ENCODE results near the gene FAM50B. TPM values are rescaled to one million over a fixed set of nuclear protein-coding genes. Genes with fewer than 3 reads are reported as not detected.
"Not testable (repeated sequence)": the region's sequence is repeated elsewhere in the genome, so short reads cannot be mapped to it uniquely, and the experiment has no call there.

Gene FAM50B
- total and polyA plus RNA-seq, 2 experiments from 2014 or later = 1.1 to 1.6 TPM

DNA sequence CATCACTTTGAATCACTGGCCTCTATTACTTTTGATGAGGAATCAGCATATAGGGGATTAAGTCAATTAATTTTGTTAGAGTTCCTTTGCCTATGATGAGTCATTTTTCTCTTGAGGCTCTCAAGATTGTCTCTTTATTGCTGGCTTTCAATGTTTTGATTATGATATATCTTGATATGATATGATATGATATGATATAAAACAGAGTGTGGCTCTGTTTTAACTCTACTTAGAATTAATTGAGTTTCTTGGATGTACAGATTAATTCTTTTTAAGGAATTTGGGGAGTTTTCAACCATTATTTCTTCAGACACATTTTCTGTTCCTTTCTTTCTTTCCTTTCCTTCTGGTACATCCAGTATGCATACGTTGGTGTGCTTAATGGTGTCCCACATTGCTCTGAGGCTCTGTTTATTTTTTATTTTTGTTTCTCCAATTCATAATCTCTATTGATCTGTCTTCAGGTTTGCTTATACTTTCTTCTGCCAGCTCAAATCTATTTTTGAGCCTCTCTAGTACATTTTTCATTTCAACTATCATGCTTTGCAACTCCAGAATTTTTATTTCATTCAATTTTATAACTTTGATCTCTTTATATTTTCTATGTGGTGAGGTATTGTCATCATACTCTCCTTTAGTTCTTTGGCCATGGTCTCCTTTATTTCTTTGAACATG, 10.8 kb downstream of the FAM50B start:
- Histone ChIP-seq H3K79me2 (no peaks in the 10 kb centered on the region), H3K4me1 (ENCODE audit: insufficient read depth) (no peaks in the 10 kb centered on the region), H3K36me3 (replicated peaks; ENCODE audit: insufficient read depth, low read depth) (no peaks in the 10 kb centered on the region), H3K4me3 (no peak overlapping the region), H3K27ac (no peak overlapping the region), H3K9me3 (ENCODE audit: low read depth) (no peaks in the 10 kb centered on the region), H3K27me3 (no peaks in the 10 kb centered on the region), H3K9me2 (replicated peaks; ENCODE audit: insufficient read depth) (no peaks in the 10 kb centered on the region), H3K4me2 (no peak overlapping the region), H2AFZ (no peak overlapping the region), H4K20me1 (ENCODE audit: insufficient read depth, poor library complexity, severe bottlenecking) (no peaks in the 10 kb centered on the region)
- WGBS (ENCODE audit: low lambda C conversion rate, missing lambda C conversion rate) = 92% methylated on average over 1 of the region's 1 CpG
- DNase-seq (ENCODE audit: low spot score) = no peak
- TF ChIP-seq EZH2phosphoT487 (IDR thresholded peaks at IDR 0.05; ENCODE audit: low read depth, severe bottlenecking, unreplicated experiment) = no peak
- no peak for TF ChIP-seq EZH2 (IDR thresholded peaks at IDR 0.05; ENCODE audit: borderline replicate concordance)

DNA sequence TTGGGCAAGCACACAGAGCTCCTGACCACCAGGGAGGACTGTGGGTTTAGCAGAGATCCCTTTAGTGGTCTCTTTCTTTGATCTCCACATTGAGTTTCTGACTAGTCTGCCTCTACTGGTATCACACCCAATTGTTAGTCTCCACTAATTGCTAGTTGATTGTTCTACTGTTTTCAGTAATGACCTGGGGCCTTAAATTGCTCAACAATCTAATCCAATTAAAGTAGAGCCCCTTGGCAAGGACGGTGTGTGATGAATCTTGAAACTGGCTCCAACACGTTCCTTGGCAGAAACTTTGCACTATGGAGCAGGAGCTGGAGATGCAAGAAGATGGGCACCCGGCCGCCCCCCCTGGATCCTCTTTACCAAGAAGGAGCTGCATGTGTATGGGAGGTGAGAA, 12.3 kb downstream of the FAM50B start:
- WGBS (ENCODE audit: low lambda C conversion rate, missing lambda C conversion rate) = 77% methylated on average over 4 of the region's 4 CpGs
- no peak overlapping the region for H3K27ac ChIP-seq
- no peaks in the 10 kb centered on the region for H4K20me1 ChIP-seq (ENCODE audit: insufficient read depth, poor library complexity, severe bottlenecking)
- no peak overlapping the region for H3K4me3 ChIP-seq
- no peaks in the 10 kb centered on the region for H3K4me1 ChIP-seq (ENCODE audit: insufficient read depth)
- TF ChIP-seq EZH2 (IDR thresholded peaks at IDR 0.05; ENCODE audit: borderline replicate concordance) (no peak), EZH2phosphoT487 (IDR thresholded peaks at IDR 0.05; ENCODE audit: low read depth, severe bottlenecking, unreplicated experiment) (no peak)
- TF ChIP-seq, protein P1, sequence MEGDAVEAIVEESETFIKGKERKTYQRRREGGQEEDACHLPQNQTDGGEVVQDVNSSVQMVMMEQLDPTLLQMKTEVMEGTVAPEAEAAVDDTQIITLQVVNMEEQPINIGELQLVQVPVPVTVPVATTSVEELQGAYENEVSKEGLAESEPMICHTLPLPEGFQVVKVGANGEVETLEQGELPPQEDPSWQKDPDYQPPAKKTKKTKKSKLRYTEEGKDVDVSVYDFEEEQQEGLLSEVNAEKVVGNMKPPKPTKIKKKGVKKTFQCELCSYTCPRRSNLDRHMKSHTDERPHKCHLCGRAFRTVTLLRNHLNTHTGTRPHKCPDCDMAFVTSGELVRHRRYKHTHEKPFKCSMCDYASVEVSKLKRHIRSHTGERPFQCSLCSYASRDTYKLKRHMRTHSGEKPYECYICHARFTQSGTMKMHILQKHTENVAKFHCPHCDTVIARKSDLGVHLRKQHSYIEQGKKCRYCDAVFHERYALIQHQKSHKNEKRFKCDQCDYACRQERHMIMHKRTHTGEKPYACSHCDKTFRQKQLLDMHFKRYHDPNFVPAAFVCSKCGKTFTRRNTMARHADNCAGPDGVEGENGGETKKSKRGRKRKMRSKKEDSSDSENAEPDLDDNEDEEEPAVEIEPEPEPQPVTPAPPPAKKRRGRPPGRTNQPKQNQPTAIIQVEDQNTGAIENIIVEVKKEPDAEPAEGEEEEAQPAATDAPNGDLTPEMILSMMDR (IDR thresholded peaks at IDR 0.05; ENCODE audit: poor library complexity) = no peak
- H3K36me3 ChIP-seq (replicated peaks; ENCODE audit: insufficient read depth, low read depth) = no peaks in the 10 kb centered on the region
- DNase-seq (ENCODE audit: low spot score) = no peak
- H3K79me2 ChIP-seq = no peaks in the 10 kb centered on the region
- H3K9me2 ChIP-seq (replicated peaks; ENCODE audit: insufficient read depth) = no peaks in the 10 kb centered on the region
- H3K27me3 ChIP-seq = no peaks in the 10 kb centered on the region
- H2AFZ ChIP-seq = no peak overlapping the region
- no peaks in the 10 kb centered on the region for H3K9me3 ChIP-seq (ENCODE audit: low read depth)
- H3K4me2 ChIP-seq = no peak overlapping the region

DNA sequence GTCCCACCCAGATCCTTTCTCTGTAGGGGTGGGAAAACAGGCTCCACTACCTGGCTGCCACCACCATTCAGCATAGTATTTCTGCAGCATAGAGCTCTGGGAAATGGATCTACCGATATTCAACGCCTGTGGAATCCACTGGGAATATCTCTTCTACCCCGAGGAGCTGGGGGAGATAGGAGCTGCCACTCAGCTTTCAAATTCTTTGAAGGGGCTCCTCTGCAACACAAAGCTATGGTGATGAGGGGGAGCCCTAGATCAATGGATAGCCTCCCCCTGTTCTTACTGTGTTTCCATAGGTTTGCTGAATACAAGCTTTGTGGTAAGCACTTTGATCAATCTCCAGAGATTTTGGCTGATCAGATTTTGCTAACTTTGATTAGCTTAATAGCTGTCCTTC, 12.9 kb downstream of the FAM50B start:
- no peaks in the 10 kb centered on the region for H3K36me3 ChIP-seq (replicated peaks; ENCODE audit: insufficient read depth, low read depth)
- no peak overlapping the region for H2AFZ ChIP-seq

DNA sequence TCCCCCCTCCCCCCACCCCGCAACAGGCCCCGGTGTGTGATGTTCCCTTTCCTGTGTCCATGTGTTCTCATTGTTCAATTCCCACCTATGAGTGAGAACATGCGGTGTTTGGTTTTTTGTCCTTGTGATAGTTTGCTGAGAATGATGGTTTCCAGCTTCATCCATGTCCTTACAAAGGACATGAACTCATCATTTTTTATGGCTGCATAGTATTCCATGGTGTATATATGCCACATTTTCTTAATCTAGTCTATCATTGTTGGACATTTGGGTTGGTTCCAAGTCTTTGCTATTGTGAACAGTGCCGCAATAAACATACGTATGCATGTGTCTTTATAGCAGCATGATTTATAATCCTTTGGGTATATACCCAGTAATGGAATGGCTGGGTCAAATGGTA, 14.1 kb downstream of the FAM50B start:
- DNase-seq (ENCODE audit: low spot score); H4K20me1 ChIP-seq (ENCODE audit: insufficient read depth, poor library complexity, severe bottlenecking); H3K4me3 ChIP-seq; H3K36me3 ChIP-seq (replicated peaks; ENCODE audit: insufficient read depth, low read depth); H3K4me2 ChIP-seq; H3K9me3 ChIP-seq (ENCODE audit: low read depth); H3K79me2 ChIP-seq; H3K4me1 ChIP-seq (ENCODE audit: insufficient read depth); H3K27ac ChIP-seq; H2AFZ ChIP-seq; H3K9me2 ChIP-seq (replicated peaks; ENCODE audit: insufficient read depth); H3K27me3 ChIP-seq: not testable (repeated sequence)
- 96% methylated on average over 2 of the region's 5 CpGs for WGBS (ENCODE audit: low lambda C conversion rate, missing lambda C conversion rate)

More for the DNA sequence above, 12.9 kb downstream of the FAM50B start:
- no peak for DNase-seq (ENCODE audit: low spot score)
- Histone ChIP-seq H3K4me1 (ENCODE audit: insufficient read depth) (no peaks in the 10 kb centered on the region), H3K4me3 (no peak overlapping the region), H3K27ac (no peak overlapping the region), H3K9me3 (ENCODE audit: low read depth) (no peaks in the 10 kb centered on the region), H3K4me2 (no peak overlapping the region), H4K20me1 (ENCODE audit: insufficient read depth, poor library complexity, severe bottlenecking) (no peaks in the 10 kb centered on the region), H3K79me2 (no peaks in the 10 kb centered on the region), H3K27me3 (no peaks in the 10 kb centered on the region), H3K9me2 (replicated peaks; ENCODE audit: insufficient read depth) (no peaks in the 10 kb centered on the region)
- TF ChIP-seq, protein P1 (IDR thresholded peaks at IDR 0.05; ENCODE audit: poor library complexity) = no peak
- TF ChIP-seq EZH2 (IDR thresholded peaks at IDR 0.05; ENCODE audit: borderline replicate concordance) = no peak
- TF ChIP-seq EZH2phosphoT487 (IDR thresholded peaks at IDR 0.05; ENCODE audit: low read depth, severe bottlenecking, unreplicated experiment) = no peak
- 57% methylated on average over 3 of the region's 3 CpGs for WGBS (ENCODE audit: low lambda C conversion rate, missing lambda C conversion rate)
